MM.1S (cell line): ENCODE measurements around the gene GALNT12.

Experiments
- DNase-seq: peaks from one replicate; pipeline ENCODE4 v3.0.0-alpha.2; 2015
- H2AFZ ChIP-seq: fragments of 300-600 bp; sonication (generic); 2 replicates; pipeline ENCODE4 v1.6.0; 2016; ENCODE audit warnings: antibody characterized with exemption, low read length
- H3F3A ChIP-seq: fragments of 300-600 bp; sonication (generic); 2 replicates; pipeline ENCODE4 v1.6.1; 2016; ENCODE audit warnings: mild to moderate bottlenecking, antibody characterized with exemption, low read length, moderate library complexity, mixed read lengths; ENCODE audit not compliant: insufficient read depth
- H3K27ac ChIP-seq: fragments of 300-600 bp; sonication (generic); 2 replicates; pipeline ENCODE4 v1.5.1; 2016; ENCODE audit warnings: mild to moderate bottlenecking, low read length
- H3K27me3 ChIP-seq: fragments of 300-600 bp; sonication (generic); replicated peaks from 2 replicates; pipeline ENCODE4 v1.6.0; 2016; ENCODE audit warnings: low read length; ENCODE audit not compliant: insufficient read depth
- H3K36me3 ChIP-seq: fragments of 300-600 bp; sonication (generic); replicated peaks from 2 replicates; pipeline ENCODE4 v1.6.1; 2016; ENCODE audit warnings: mild to moderate bottlenecking, low read length, mixed read lengths; ENCODE audit not compliant: insufficient read depth
- H3K4me1 ChIP-seq: fragments of 300-600 bp; sonication (generic); 2 replicates; pipeline ENCODE4 v1.6.1; 2016; ENCODE audit warnings: low read length, mixed read lengths
- H3K4me2 ChIP-seq: fragments of 300-600 bp; sonication (generic); 2 replicates; pipeline ENCODE4 v1.6.0; 2016; ENCODE audit warnings: low read depth, low read length
- H3K4me3 ChIP-seq: fragments of 300-600 bp; sonication (generic); 2 replicates; pipeline ENCODE4 v1.5.1; 2016; ENCODE audit warnings: low read length, mixed read lengths
- H3K79me2 ChIP-seq: fragments of 300-600 bp; sonication (generic); 2 replicates; pipeline ENCODE4 v1.6.1; 2016; ENCODE audit warnings: mixed run types, low read length, mixed read lengths
- H3K9ac ChIP-seq: fragments of 300-600 bp; sonication (generic); 2 replicates; pipeline ENCODE4 v1.6.1; 2016; ENCODE audit warnings: low read length, mixed read lengths
- H3K9me2 ChIP-seq: fragments of 300-600 bp; sonication (generic); replicated peaks from 2 replicates; pipeline ENCODE4 v1.6.1; 2016; ENCODE audit warnings: mild to moderate bottlenecking, low read length, mixed read lengths; ENCODE audit not compliant: insufficient read depth
- H3K9me3 ChIP-seq: fragments of 300-600 bp; sonication (generic); replicated peaks from 2 replicates; pipeline ENCODE4 v1.6.1; 2016; ENCODE audit warnings: mild to moderate bottlenecking, low read length, mixed read lengths; ENCODE audit not compliant: insufficient read depth
- H4K20me1 ChIP-seq: fragments of 300-600 bp; sonication (generic); 2 replicates; pipeline ENCODE4 v1.6.1; 2016; ENCODE audit warnings: mild to moderate bottlenecking, low read length, moderate library complexity, mixed read lengths; ENCODE audit not compliant: insufficient read depth
- CTCF ChIP-seq: fragments of 300-600 bp; sonication (generic); IDR thresholded peaks from 2 replicates; pipeline ENCODE4 v1.5.1; 2016; ENCODE audit warnings: antibody characterized with exemption, low read length, mixed read lengths
- EZH2 ChIP-seq: fragments of 300-600 bp; sonication (generic); optimal IDR thresholded peaks from 2 replicates; pipeline ENCODE3; 2017; ENCODE audit warnings: low read depth, mild to moderate bottlenecking, antibody characterized with exemption, low read length, mixed read lengths
- EZH2phosphoT487 ChIP-seq: fragments of 300-600 bp; sonication (generic); IDR thresholded peaks from 2 replicates; pipeline ENCODE4 v1.6.1; 2018; ENCODE audit warnings: antibody characterized with exemption, low read length

GALNT12 gene

GRCh38 chr9:98880311-98881015 lies 73.0 kb downstream of the GALNT12 start:
- DNase-seq = no peak
- Histone ChIP-seq H3K36me3 (no peaks in the 10 kb centered on the region), H3K9ac (no peak overlapping the region), H3F3A (no peaks in the 10 kb centered on the region), H3K4me1 (no peaks in the 10 kb centered on the region), H3K27ac (no peak overlapping the region), H3K4me2 (no peak overlapping the region), H3K9me3 (no peaks in the 10 kb centered on the region), H2AFZ (no peak overlapping the region), H3K79me2 (no peaks in the 10 kb centered on the region), H3K27me3 (no peaks in the 10 kb centered on the region), H4K20me1 (no peaks in the 10 kb centered on the region), H3K4me3 (no peak overlapping the region), H3K9me2 (no peaks in the 10 kb centered on the region)
- TF ChIP-seq EZH2phosphoT487 (no peak), CTCF (no peak), EZH2 (no peak)

DNA sequence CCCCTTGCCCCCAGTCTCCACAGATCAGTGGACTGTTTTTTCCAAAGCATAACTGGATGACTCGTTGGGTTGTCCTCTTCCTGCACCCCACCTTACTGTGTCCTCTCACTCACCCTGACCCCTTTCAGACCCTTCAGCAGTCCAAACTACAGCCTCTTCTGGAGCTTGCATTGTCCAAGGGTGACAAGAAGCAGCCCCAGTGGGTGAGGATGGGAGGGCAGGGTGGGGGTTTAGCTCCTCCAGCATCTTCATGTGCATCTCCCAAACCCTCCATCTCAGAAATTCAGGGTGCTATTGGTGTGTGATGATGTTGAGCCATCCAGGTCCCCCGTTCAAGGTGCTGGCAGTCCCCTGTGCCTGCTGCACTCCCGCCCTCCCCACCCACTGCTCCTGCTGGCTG lies 73.9 kb downstream of the GALNT12 start:
- Histone ChIP-seq H3K9me2 (no peaks in the 10 kb centered on the region), H4K20me1 (no peaks in the 10 kb centered on the region), H2AFZ (no peak overlapping the region), H3F3A (no peaks in the 10 kb centered on the region), H3K9me3 (no peaks in the 10 kb centered on the region), H3K9ac (no peak overlapping the region), H3K27me3 (no peaks in the 10 kb centered on the region), H3K4me3 (no peak overlapping the region), H3K36me3 (no peaks in the 10 kb centered on the region), H3K27ac (no peak overlapping the region), H3K4me2 (no peak overlapping the region), H3K4me1 (no peaks in the 10 kb centered on the region), H3K79me2 (no peaks in the 10 kb centered on the region)
- TF ChIP-seq CTCF (no peak), EZH2 (no peak), EZH2phosphoT487 (no peak)
- no peak for DNase-seq

GRCh38 chr9:98881836-98882568 lies 74.5 kb downstream of the GALNT12 start:
- no peak overlapping the region for H2AFZ ChIP-seq
- H3K9me3 ChIP-seq = no peaks in the 10 kb centered on the region
- no peaks in the 10 kb centered on the region for H3K4me1 ChIP-seq
- no peaks in the 10 kb centered on the region for H4K20me1 ChIP-seq
- no peaks in the 10 kb centered on the region for H3K9me2 ChIP-seq
- no peak overlapping the region for H3K27ac ChIP-seq
- TF ChIP-seq CTCF = no peak
- no peak for TF ChIP-seq EZH2
- TF ChIP-seq EZH2phosphoT487 = no peak
- H3F3A ChIP-seq = no peaks in the 10 kb centered on the region
- H3K36me3 ChIP-seq = no peaks in the 10 kb centered on the region
- no peaks in the 10 kb centered on the region for H3K79me2 ChIP-seq
- H3K4me2 ChIP-seq = no peak overlapping the region
- H3K27me3 ChIP-seq = no peaks in the 10 kb centered on the region
- H3K9ac ChIP-seq = no peak overlapping the region
- H3K4me3 ChIP-seq = no peak overlapping the region
- DNase-seq = no peak
